Liver (tissue), 3 donors: ENCODE data around the gene PLD2.

Experiments used
- GABPA ChIP-seq, 2 donors: IDR thresholded peaks in 1 of 2; conservative IDR thresholded peaks in 1 of 2; 2 replicates each; pipeline ENCODE4 v1.6.1; 2016; ENCODE audit warnings: antibody characterized with exemption in 2 of 2, mild to moderate bottlenecking in 1 of 2, moderate library complexity in 1 of 2
- TF ChIP-seq, protein P1 (sequence below): fragments of 150-350 bp; IDR thresholded peaks from 2 replicates; pipeline ENCODE4 v1.5.1; 2017; ENCODE audit warnings: improper control_type of control experiment, low read depth, low read length; ENCODE audit not compliant: missing input control
- donor health status: healthy.
- donor health status: healthy.

- TF ChIP-seq GABPA (IDR thresholded peaks at IDR 0.05 in 1 of 2, conservative IDR thresholded peaks at IDR 0.05 in 1 of 2) = no peak
- TF ChIP-seq, protein P1, sequence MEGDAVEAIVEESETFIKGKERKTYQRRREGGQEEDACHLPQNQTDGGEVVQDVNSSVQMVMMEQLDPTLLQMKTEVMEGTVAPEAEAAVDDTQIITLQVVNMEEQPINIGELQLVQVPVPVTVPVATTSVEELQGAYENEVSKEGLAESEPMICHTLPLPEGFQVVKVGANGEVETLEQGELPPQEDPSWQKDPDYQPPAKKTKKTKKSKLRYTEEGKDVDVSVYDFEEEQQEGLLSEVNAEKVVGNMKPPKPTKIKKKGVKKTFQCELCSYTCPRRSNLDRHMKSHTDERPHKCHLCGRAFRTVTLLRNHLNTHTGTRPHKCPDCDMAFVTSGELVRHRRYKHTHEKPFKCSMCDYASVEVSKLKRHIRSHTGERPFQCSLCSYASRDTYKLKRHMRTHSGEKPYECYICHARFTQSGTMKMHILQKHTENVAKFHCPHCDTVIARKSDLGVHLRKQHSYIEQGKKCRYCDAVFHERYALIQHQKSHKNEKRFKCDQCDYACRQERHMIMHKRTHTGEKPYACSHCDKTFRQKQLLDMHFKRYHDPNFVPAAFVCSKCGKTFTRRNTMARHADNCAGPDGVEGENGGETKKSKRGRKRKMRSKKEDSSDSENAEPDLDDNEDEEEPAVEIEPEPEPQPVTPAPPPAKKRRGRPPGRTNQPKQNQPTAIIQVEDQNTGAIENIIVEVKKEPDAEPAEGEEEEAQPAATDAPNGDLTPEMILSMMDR = no peak
Measured at GRCh38 chr17:4862720-4863119, 55.8 kb downstream of the PLD2 start.
